HepG2 (cell line): ENCODE measurements around the gene ENHO. TPM values are rescaled to one million over a fixed set of nuclear protein-coding genes. Genes with fewer than 3 reads are reported as not detected.

Experiments
- FLYWCH1 ChIP-seq: sonication (generic); formaldehyde crosslinking; IDR thresholded peaks from 2 replicates; pipeline ENCODE4 v1.8.1; 2023; ENCODE audit warnings: mild to moderate bottlenecking, missing genetic modification reagents
- LCORL ChIP-seq, 2 experiments: fragments of 450-650 bp in 1 of 2; sonication (generic) in 1 of 2; formaldehyde crosslinking in 1 of 2; IDR thresholded peaks; 2 replicates each; pipeline versions ENCODE4 v1.5.0 to v1.6.1; 2017 to 2020; ENCODE audit warnings: antibody characterized with exemption in 1 of 2, missing genetic modification reagents in 1 of 2
- NFAT5 ChIP-seq: sonication (generic); formaldehyde crosslinking; IDR thresholded peaks from 2 replicates; pipeline ENCODE4 v1.4.0; 2020; ENCODE audit warnings: missing genetic modification reagents
- ZFP37 ChIP-seq: sonication (generic); formaldehyde crosslinking; IDR thresholded peaks from 2 replicates; pipeline ENCODE4 v1.4.0; 2020; ENCODE audit warnings: missing genetic modification reagents, borderline replicate concordance
- ZNF3 ChIP-seq: IDR thresholded peaks from 2 replicates; pipeline ENCODE4 v1.7.0; 2017; ENCODE audit warnings: inconsistent platforms
- ZNF407 ChIP-seq: sonication (generic); formaldehyde crosslinking; IDR thresholded peaks from one replicate; pipeline ENCODE4 v1.5.1; 2020; ENCODE audit warnings: mild to moderate bottlenecking, missing genetic modification reagents; ENCODE audit errors: not compliant biosample characterization
- ZNF646 ChIP-seq: sonication (generic); formaldehyde crosslinking; IDR thresholded peaks from 2 replicates; pipeline ENCODE4 v1.9.0; 2021; ENCODE audit warnings: mild to moderate bottlenecking, missing genetic modification reagents
- polyA plus RNA-seq, 8 experiments: library from polyadenylated mRNA; depleted of rRNA in 3 of 8; stranded (reverse) in 7 of 8; unstranded in 1 of 8; fragments of >200 nt; fragmentation: Illumina TruSeq in 4 of 8; extraction: Trizol in 4 of 8; gene quantifications; 2 replicates each; pipeline versions ENCODE4 v1.2.1 to v1.2.3, GENCODE V29; 2011 to 2016; ENCODE audit warnings: low read depth in 4 of 8, missing spikeins in 1 of 8, mixed read lengths in 1 of 8; ENCODE audit not compliant: insufficient read depth in 1 of 8
- total RNA-seq, 5 experiments: library from RNA; depleted of rRNA; stranded (reverse); fragments of >200 nt; fragmentation: Illumina TruSeq; extraction: Trizol; gene quantifications; 2 replicates each; pipeline ENCODE4 v1.2.3, GENCODE V29; 2016; ENCODE audit warnings: low read depth in 1 of 5

Gene ENHO
- total and polyA plus RNA-seq, 2 of the 13 experiments (the other 11 are each of a cell fraction or from before 2014, with no cell fraction given), result 0.08 to 0.60 TPM

GRCh38 chr9:34522971-34523797 lies at the start of gene ENHO (continued):
- TF ChIP-seq ZNF3, result no peak
- TF ChIP-seq FLYWCH1, result no peak
- TF ChIP-seq ZNF407 (CRISPR knock-in tag), result no peak
- TF ChIP-seq ZNF646, result no peak
- TF ChIP-seq NFAT5 (CRISPR knock-in tag), result no peak
- TF ChIP-seq LCORL (IDR thresholded peaks at IDR 0.05), result no peak
- 0 out of 2 replicates have a peak, but pooled peaks have one; percentile 7 for TF ChIP-seq LCORL (CRISPR knock-in tag; IDR thresholded peaks at IDR 0.05)
- TF ChIP-seq ZFP37 (CRISPR knock-in tag), result no peak
